HepG2 (cell line): ENCODE measurements around the gene OBSL1. TPM values are rescaled to one million over a fixed set of nuclear protein-coding genes. Genes with fewer than 3 reads are reported as not detected.
A peak's percentile ranks its signal among the peaks of the same experiment; 100 is the strongest.

Experiments
- BORCS8-MEF2B ChIP-seq: sonication (generic); formaldehyde crosslinking; IDR thresholded peaks from 2 replicates; pipeline ENCODE4 v1.8.0; 2022; ENCODE audit warnings: mild to moderate bottlenecking, missing genetic modification reagents
- IRX3 ChIP-seq: sonication (generic); formaldehyde crosslinking; IDR thresholded peaks from 2 replicates; pipeline ENCODE4 v1.8.1; 2023; ENCODE audit warnings: mild to moderate bottlenecking, low read depth, missing genetic modification reagents, borderline replicate concordance
- KDM6A ChIP-seq: IDR thresholded peaks from 2 replicates; pipeline ENCODE4 v1.6.1; 2016; ENCODE audit warnings: low read depth
- RAD21 ChIP-seq: fragments of 450-650 bp; formaldehyde crosslinking; IDR thresholded peaks from 2 replicates; pipeline ENCODE4 v1.5.0; 2020; ENCODE audit warnings: mild to moderate bottlenecking
- THAP11 ChIP-seq: IDR thresholded peaks from 2 replicates; pipeline ENCODE4 v1.6.1; 2016; ENCODE audit warnings: missing biosample characterization, missing genetic modification reagents
- ZEB1 ChIP-seq: IDR thresholded peaks from 2 replicates; pipeline ENCODE4 v1.6.1; 2012; ENCODE audit warnings: mild to moderate bottlenecking, low read depth, inconsistent platforms; ENCODE audit not compliant: insufficient replicate concordance
- ZNF143 ChIP-seq: sonication (generic); formaldehyde crosslinking; IDR thresholded peaks from 2 replicates; pipeline ENCODE4 v1.4.0; 2020; ENCODE audit warnings: missing genetic modification reagents
- ZNF263 ChIP-seq: sonication (generic); formaldehyde crosslinking; IDR thresholded peaks from 2 replicates; pipeline ENCODE4 v1.4.0; 2020; ENCODE audit warnings: missing genetic modification reagents
- ZNF3 ChIP-seq: IDR thresholded peaks from 2 replicates; pipeline ENCODE4 v1.7.0; 2017; ENCODE audit warnings: inconsistent platforms
- ZNF446 ChIP-seq: sonication (generic); formaldehyde crosslinking; IDR thresholded peaks from 2 replicates; pipeline ENCODE4 v1.5.0; 2020; ENCODE audit warnings: mild to moderate bottlenecking, missing genetic modification reagents
- ZNF468 ChIP-seq: sonication (generic); formaldehyde crosslinking; IDR thresholded peaks from 2 replicates; pipeline ENCODE4 v1.8.0; 2022; ENCODE audit warnings: mild to moderate bottlenecking, moderate library complexity, missing genetic modification reagents
- ZNF496 ChIP-seq: sonication (generic); formaldehyde crosslinking; IDR thresholded peaks from 2 replicates; pipeline ENCODE4 v1.8.1; 2023; ENCODE audit warnings: mild to moderate bottlenecking, moderate library complexity, missing genetic modification reagents; ENCODE audit not compliant: insufficient replicate concordance
- ZNF639 ChIP-seq: conservative IDR thresholded peaks from 2 replicates; pipeline ENCODE4 v1.6.1; 2018; ENCODE audit warnings: missing genetic modification reagents
- ZNF879 ChIP-seq: sonication (generic); formaldehyde crosslinking; IDR thresholded peaks from 2 replicates; pipeline ENCODE4 v1.8.1; 2023; ENCODE audit warnings: missing genetic modification reagents
- ZSCAN21 ChIP-seq: sonication (generic); formaldehyde crosslinking; IDR thresholded peaks from 2 replicates; pipeline ENCODE4 v1.8.0; 2022; ENCODE audit warnings: mild to moderate bottlenecking, missing genetic modification reagents, moderate library complexity, borderline replicate concordance
- ZSCAN31 ChIP-seq: sonication (generic); formaldehyde crosslinking; IDR thresholded peaks from 2 replicates; pipeline ENCODE4 v1.5.0; 2020; ENCODE audit warnings: low read depth, mild to moderate bottlenecking, missing genetic modification reagents
- polyA plus RNA-seq, 8 experiments: library from polyadenylated mRNA; depleted of rRNA in 3 of 8; stranded (reverse) in 7 of 8; unstranded in 1 of 8; fragments of >200 nt; fragmentation: Illumina TruSeq in 4 of 8; extraction: Trizol in 4 of 8; gene quantifications; 2 replicates each; pipeline versions ENCODE4 v1.2.1 to v1.2.3, GENCODE V29; 2011 to 2016; ENCODE audit warnings: low read depth in 4 of 8, missing spikeins in 1 of 8, mixed read lengths in 1 of 8; ENCODE audit not compliant: insufficient read depth in 1 of 8
- total RNA-seq, 5 experiments: library from RNA; depleted of rRNA; stranded (reverse); fragments of >200 nt; fragmentation: Illumina TruSeq; extraction: Trizol; gene quantifications; 2 replicates each; pipeline ENCODE4 v1.2.3, GENCODE V29; 2016; ENCODE audit warnings: low read depth in 1 of 5
- TF ChIP-seq, protein P1 (sequence below): fragments of 450-650 bp; IDR thresholded peaks from 2 replicates; pipeline ENCODE4 v1.6.1; 2017
- TF ChIP-seq, protein P2 (sequence below): fragments of 450-650 bp; IDR thresholded peaks from 2 replicates; pipeline ENCODE4 v1.6.1; 2016
- TF ChIP-seq, protein P3 (sequence below): sonication (generic); formaldehyde crosslinking; IDR thresholded peaks from 2 replicates; pipeline ENCODE4 v1.5.0; 2020; ENCODE audit warnings: missing genetic modification reagents, mild to moderate bottlenecking, borderline replicate concordance
- TF ChIP-seq, protein P4 (sequence below): fragments of 450-650 bp; IDR thresholded peaks from 2 replicates; pipeline ENCODE4 v1.6.1; 2017; ENCODE audit warnings: mild to moderate bottlenecking

OBSL1 gene
- total and polyA plus RNA-seq, 2 of the 13 experiments (the other 11 are each of a cell fraction or from before 2014, with no cell fraction given): 86.7 to 218 TPM

GRCh38 chr2:219570924-219571310 lies 422 bp downstream of the OBSL1 start (continued):
- TF ChIP-seq ZNF639 (CRISPR knock-in tag) (no peak), RAD21 (CRISPR knock-in tag) (no peak; the same call in 1 of the 2 replicates), ZNF468 (0 out of 2 replicates have a peak, but pooled peaks have one; percentile 8), ZNF496 (CRISPR knock-in tag) (no peak), ZNF143 (no peak), THAP11 (0 out of 2 replicates have a peak, but pooled peaks have one; percentile 1), ZNF263 (CRISPR knock-in tag) (no peak), BORCS8-MEF2B (peak; percentile 6; the same call in 1 of the 2 replicates), ZSCAN31 (CRISPR knock-in tag) (no peak), ZEB1 (no peak), KDM6A (CRISPR knock-in tag) (no peak), ZNF446 (CRISPR knock-in tag) (0 out of 2 replicates have a peak, but pooled peaks have one; percentile 2), ZSCAN21 (CRISPR knock-in tag) (no peak), ZNF3 (CRISPR knock-in tag) (no peak), ZNF879 (CRISPR knock-in tag) (no peak), IRX3 (CRISPR knock-in tag) (0 out of 2 replicates have a peak, but pooled peaks have one; percentile 64)
- TF ChIP-seq, protein P1, sequence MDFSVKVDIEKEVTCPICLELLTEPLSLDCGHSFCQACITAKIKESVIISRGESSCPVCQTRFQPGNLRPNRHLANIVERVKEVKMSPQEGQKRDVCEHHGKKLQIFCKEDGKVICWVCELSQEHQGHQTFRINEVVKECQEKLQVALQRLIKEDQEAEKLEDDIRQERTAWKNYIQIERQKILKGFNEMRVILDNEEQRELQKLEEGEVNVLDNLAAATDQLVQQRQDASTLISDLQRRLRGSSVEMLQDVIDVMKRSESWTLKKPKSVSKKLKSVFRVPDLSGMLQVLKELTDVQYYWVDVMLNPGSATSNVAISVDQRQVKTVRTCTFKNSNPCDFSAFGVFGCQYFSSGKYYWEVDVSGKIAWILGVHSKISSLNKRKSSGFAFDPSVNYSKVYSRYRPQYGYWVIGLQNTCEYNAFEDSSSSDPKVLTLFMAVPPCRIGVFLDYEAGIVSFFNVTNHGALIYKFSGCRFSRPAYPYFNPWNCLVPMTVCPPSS: no peak
- TF ChIP-seq, protein P2, sequence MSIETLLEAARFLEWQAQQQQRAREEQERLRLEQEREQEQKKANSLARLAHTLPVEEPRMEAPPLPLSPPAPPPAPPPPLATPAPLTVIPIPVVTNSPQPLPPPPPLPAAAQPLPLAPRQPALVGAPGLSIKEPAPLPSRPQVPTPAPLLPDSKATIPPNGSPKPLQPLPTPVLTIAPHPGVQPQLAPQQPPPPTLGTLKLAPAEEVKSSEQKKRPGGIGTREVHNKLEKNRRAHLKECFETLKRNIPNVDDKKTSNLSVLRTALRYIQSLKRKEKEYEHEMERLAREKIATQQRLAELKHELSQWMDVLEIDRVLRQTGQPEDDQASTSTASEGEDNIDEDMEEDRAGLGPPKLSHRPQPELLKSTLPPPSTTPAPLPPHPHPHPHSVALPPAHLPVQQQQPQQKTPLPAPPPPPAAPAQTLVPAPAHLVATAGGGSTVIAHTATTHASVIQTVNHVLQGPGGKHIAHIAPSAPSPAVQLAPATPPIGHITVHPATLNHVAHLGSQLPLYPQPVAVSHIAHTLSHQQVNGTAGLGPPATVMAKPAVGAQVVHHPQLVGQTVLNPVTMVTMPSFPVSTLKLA: no peak
- TF ChIP-seq, protein P3, sequence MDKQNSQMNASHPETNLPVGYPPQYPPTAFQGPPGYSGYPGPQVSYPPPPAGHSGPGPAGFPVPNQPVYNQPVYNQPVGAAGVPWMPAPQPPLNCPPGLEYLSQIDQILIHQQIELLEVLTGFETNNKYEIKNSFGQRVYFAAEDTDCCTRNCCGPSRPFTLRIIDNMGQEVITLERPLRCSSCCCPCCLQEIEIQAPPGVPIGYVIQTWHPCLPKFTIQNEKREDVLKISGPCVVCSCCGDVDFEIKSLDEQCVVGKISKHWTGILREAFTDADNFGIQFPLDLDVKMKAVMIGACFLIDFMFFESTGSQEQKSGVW (CRISPR knock-in tag): no peak
- TF ChIP-seq, protein P4, sequence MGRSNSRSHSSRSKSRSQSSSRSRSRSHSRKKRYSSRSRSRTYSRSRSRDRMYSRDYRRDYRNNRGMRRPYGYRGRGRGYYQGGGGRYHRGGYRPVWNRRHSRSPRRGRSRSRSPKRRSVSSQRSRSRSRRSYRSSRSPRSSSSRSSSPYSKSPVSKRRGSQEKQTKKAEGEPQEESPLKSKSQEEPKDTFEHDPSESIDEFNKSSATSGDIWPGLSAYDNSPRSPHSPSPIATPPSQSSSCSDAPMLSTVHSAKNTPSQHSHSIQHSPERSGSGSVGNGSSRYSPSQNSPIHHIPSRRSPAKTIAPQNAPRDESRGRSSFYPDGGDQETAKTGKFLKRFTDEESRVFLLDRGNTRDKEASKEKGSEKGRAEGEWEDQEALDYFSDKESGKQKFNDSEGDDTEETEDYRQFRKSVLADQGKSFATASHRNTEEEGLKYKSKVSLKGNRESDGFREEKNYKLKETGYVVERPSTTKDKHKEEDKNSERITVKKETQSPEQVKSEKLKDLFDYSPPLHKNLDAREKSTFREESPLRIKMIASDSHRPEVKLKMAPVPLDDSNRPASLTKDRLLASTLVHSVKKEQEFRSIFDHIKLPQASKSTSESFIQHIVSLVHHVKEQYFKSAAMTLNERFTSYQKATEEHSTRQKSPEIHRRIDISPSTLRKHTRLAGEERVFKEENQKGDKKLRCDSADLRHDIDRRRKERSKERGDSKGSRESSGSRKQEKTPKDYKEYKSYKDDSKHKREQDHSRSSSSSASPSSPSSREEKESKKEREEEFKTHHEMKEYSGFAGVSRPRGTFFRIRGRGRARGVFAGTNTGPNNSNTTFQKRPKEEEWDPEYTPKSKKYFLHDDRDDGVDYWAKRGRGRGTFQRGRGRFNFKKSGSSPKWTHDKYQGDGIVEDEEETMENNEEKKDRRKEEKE: no peak
